Upper lobe of left lung (tissue), 6 donors: ENCODE measurements around the gene FOXO3. TPM values are rescaled to one million over a fixed set of nuclear protein-coding genes. Genes with fewer than 3 reads are reported as not detected.

ENCODE experiments used
- ATAC-seq, 2 donors: fragments of 200-7000 bp; cut with Tn5 transposase; one replicate each; pipeline ENCODE4 v1.9.1; 2022; ENCODE audit warnings: mild to moderate bottlenecking in 2 of 2, moderate library complexity in 2 of 2; ENCODE audit not compliant: low FRiP score in 2 of 2
- DNase-seq, 2 donors: peaks; one replicate each; pipeline ENCODE4 v3.0.0-alpha.2; 2019 to 2020
- H3K27ac ChIP-seq, 4 donors: fragments of 200-600 bp; sonication (generic); one replicate each; pipeline ENCODE4 v1.5.1; 2016 to 2019
- H3K27me3 ChIP-seq, 4 donors: fragments of 200-600 bp; sonication (generic); one replicate each; pipeline ENCODE4 v1.5.1; 2017 to 2019
- H3K36me3 ChIP-seq, 4 donors: fragments of 200-600 bp; sonication (generic); one replicate each; pipeline ENCODE4 v1.5.1; 2016 to 2019
- H3K4me1 ChIP-seq, 4 donors: fragments of 200-600 bp; sonication (generic); one replicate each; pipeline ENCODE4 v1.5.1; 2018 to 2019
- H3K4me3 ChIP-seq, 4 donors: fragments of 200-600 bp; sonication (generic); one replicate each; pipeline ENCODE4 v1.5.1; 2017 to 2019; ENCODE audit warnings: mild to moderate bottlenecking in 2 of 4, moderate library complexity in 1 of 4
- H3K9me3 ChIP-seq, 4 donors: fragments of 200-600 bp; sonication (generic); one replicate each; pipeline ENCODE4 v1.5.1; 2018 to 2019
- EP300 ChIP-seq, 4 donors: sonication (generic); formaldehyde crosslinking; IDR thresholded peaks; one replicate each; pipeline ENCODE4 v1.5.1; 2017; ENCODE audit warnings: antibody characterized with exemption in 4 of 4, control low read depth in 2 of 4
- POLR2A ChIP-seq, 4 donors: fragments of 450-650 bp; IDR thresholded peaks; one replicate each; pipeline ENCODE4 v1.5.1; 2016 to 2017; ENCODE audit warnings: antibody characterized with exemption in 4 of 4, mild to moderate bottlenecking in 2 of 4
- POLR2AphosphoS5 ChIP-seq, 2 donors: sonication (generic); formaldehyde crosslinking; IDR thresholded peaks; one replicate each; pipeline ENCODE4 v1.5.1; 2017; ENCODE audit warnings: antibody characterized with exemption in 2 of 2
- WGBS, 2 donors: methylation state at CpG; one replicate each; pipeline ENCODE4 v1.1.5; 2017 to 2018; 5-methylcytosine and 5-hydroxymethylcytosine counted together
- total RNA-seq, 6 donors: library from RNA; depleted of rRNA in 4 of 6; stranded (reverse); fragments of >200 nt in 4 of 6; gene quantifications; one replicate each; pipeline versions ENCODE4 v1.1.0 to v1.2.1, GENCODE V29; 2016 to 2021
- TF ChIP-seq, protein P1 (sequence below), 6 experiments: fragments of 450-650 bp in 4 of 6; fragments of 200-600 bp in 2 of 6; sonication (generic) in 2 of 6; IDR thresholded peaks; one replicate each; pipeline ENCODE4 v1.5.1; 2016 to 2019; ENCODE audit warnings: antibody characterized with exemption in 6 of 6
- donor health status: DM: no; HTN: no; CAD: no; lungs with moderate emphysema.
- donor health status: DM: no; HTN: yes; CAD: no; lungs with severe emphysema.

Gene FOXO3
- total RNA-seq, 6 donors from 2014 or later = 52.6 to 101 (median 71.9) TPM

DNA sequence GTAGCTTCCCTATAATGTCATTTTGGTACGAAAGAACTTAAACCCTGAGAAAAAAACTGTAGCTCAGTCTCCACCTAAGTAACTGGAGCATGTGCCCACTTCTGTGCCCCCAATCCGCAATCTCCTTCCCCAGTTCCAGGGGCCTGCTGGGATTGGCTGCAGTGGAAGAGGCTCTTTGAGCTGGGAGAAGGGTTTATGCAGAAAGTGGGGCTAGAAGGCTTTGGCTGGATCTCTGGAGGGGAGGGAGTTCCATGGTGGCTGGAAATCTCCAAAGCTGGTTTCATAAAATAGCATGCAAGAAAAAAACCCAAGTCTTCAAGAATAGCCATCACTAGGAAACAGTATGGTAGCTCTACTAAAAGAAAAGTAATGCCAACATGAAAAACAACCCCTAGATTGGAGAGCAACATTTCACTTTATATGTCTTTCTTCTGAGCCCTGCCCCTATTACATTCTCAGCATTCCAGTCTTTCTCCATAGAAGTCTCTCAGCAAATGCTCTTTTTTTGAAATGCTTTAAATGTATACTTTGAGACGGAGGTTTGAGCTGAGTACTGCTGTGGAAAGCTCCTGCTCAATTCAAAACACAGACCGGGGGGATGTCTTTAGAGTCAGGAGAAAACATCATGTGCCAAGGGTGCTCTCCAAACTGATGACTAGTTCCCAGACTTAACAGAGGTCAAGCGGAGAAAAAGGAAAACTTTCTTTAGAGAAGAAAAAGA is 36.0 kb upstream of the FOXO3 start:
- Histone ChIP-seq H3K36me3 (no peaks in the 10 kb centered on the region), H3K4me3 (no peak overlapping the region), H3K9me3 (no peaks in the 10 kb centered on the region), H3K27me3 (no peaks in the 10 kb centered on the region), H3K27ac (no peak overlapping the region), H3K4me1 (no peaks in the 10 kb centered on the region)
- WGBS, 2 donors = 79 to 82% methylated on average over 5 of the region's 5 CpGs
- DNase-seq (no peak), ATAC-seq (no peak)
- no peak for TF ChIP-seq POLR2AphosphoS5 (IDR thresholded peaks at IDR 0.05)
- no peak for TF ChIP-seq POLR2A (IDR thresholded peaks at IDR 0.05)
- TF ChIP-seq, protein P1, sequence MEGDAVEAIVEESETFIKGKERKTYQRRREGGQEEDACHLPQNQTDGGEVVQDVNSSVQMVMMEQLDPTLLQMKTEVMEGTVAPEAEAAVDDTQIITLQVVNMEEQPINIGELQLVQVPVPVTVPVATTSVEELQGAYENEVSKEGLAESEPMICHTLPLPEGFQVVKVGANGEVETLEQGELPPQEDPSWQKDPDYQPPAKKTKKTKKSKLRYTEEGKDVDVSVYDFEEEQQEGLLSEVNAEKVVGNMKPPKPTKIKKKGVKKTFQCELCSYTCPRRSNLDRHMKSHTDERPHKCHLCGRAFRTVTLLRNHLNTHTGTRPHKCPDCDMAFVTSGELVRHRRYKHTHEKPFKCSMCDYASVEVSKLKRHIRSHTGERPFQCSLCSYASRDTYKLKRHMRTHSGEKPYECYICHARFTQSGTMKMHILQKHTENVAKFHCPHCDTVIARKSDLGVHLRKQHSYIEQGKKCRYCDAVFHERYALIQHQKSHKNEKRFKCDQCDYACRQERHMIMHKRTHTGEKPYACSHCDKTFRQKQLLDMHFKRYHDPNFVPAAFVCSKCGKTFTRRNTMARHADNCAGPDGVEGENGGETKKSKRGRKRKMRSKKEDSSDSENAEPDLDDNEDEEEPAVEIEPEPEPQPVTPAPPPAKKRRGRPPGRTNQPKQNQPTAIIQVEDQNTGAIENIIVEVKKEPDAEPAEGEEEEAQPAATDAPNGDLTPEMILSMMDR (IDR thresholded peaks at IDR 0.05) = no peak
- no peak for TF ChIP-seq EP300 (IDR thresholded peaks at IDR 0.05)

DNA sequence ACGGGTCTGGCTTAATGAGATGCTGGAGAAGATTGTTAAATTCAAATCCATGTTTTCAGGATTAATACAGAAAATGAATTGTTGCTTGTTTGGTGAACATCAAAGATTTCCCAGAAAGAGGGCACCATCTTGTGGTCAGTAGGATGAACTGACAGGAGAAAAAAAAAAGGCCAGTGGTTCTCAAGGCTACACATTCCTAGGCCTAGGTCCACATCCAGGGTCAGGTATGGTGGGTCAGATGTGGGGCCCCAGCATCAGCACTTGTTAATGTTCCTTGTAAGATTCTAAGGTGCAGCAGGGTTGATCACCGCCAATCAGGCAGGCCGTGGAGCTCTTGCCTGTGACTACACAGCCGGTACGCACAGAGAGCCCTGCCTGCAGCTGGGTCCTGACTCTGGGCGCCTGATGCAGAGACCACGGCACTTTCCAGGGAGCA is 34.0 kb upstream of the FOXO3 start:
- no peak overlapping the region for H3K27ac ChIP-seq

DNA sequence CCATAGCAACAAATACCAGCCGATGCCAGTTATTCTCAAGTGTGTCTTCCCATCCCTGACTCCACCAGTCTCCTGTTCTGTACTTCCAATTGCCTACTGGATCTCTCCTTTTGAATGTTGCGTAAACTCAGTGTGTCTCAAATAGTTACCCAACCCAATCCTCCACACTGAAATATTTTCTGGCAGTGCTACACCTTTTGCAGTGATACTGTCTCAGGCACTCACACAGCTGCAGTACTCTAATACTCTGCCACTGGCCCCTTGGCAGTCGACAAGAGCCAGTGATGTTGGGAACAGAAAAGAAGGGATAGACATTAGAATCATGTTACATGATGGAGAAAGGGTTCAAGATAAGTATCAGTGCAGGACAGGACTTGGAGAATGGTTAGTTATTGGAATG is 31.8 kb upstream of the FOXO3 start:
- Histone ChIP-seq H3K4me1 (no peaks in the 10 kb centered on the region), H3K27ac (no peak overlapping the region), H3K9me3 (no peaks in the 10 kb centered on the region), H3K36me3 (no peaks in the 10 kb centered on the region), H3K27me3 (no peaks in the 10 kb centered on the region), H3K4me3 (no peak overlapping the region)
- ATAC-seq (no peak), DNase-seq (no peak)
- TF ChIP-seq, protein P1 (IDR thresholded peaks at IDR 0.05) = no peak
- TF ChIP-seq POLR2AphosphoS5 (IDR thresholded peaks at IDR 0.05) (no peak), EP300 (IDR thresholded peaks at IDR 0.05) (no peak), POLR2A (IDR thresholded peaks at IDR 0.05) (no peak)
- WGBS, 2 donors = 55 to 56% methylated on average over 3 of the region's 3 CpGs

More for the DNA sequence above, 34.0 kb upstream of the FOXO3 start:
- TF ChIP-seq, protein P1 (IDR thresholded peaks at IDR 0.05) = peak; percentile 49 to 89 (median 68)
- TF ChIP-seq POLR2A (IDR thresholded peaks at IDR 0.05) = no peak
- H3K4me1 ChIP-seq = no peaks in the 10 kb centered on the region
- H3K27me3 ChIP-seq = no peaks in the 10 kb centered on the region
- H3K9me3 ChIP-seq = no peaks in the 10 kb centered on the region
- ATAC-seq (peak; percentile 59 to 73), DNase-seq (no peak)
- H3K36me3 ChIP-seq = no peaks in the 10 kb centered on the region
- WGBS, 2 donors = 6 to 56% methylated on average over 1 to 2 of the region's 7 CpGs
- no peak overlapping the region for H3K4me3 ChIP-seq

DNA sequence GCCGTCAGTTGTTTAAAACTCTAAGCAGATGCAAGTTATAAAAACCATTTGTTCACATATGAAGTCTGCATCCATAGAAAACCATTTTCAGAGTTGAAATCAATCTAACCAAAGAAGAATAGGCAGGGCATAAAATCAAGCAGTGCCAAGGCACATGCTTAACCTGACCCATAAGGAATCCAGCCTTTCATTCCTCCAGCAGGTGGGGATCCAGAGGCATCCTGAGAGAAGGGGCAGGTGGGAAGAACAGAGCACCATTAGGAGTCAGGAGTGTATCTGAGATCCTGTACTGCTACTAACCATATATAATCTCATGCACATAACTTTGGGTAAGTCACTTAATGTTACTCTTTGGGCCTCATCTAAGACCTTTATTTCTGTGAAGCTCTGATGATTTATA is 29.4 kb upstream of the FOXO3 start:
- H3K4me1 ChIP-seq = no peaks in the 10 kb centered on the region
- no peak overlapping the region for H3K4me3 ChIP-seq
- ATAC-seq (no peak), DNase-seq (no peak)
- no peak overlapping the region for H3K27ac ChIP-seq
- no peaks in the 10 kb centered on the region for H3K27me3 ChIP-seq
- WGBS, 2 donors = 79 to 86% methylated on average over 1 of the region's 1 CpG
- H3K36me3 ChIP-seq = no peaks in the 10 kb centered on the region
- H3K9me3 ChIP-seq = no peaks in the 10 kb centered on the region
- TF ChIP-seq POLR2AphosphoS5 (IDR thresholded peaks at IDR 0.05) = no peak
- no peak for TF ChIP-seq EP300 (IDR thresholded peaks at IDR 0.05)
- no peak for TF ChIP-seq POLR2A (IDR thresholded peaks at IDR 0.05)
- TF ChIP-seq, protein P1 (IDR thresholded peaks at IDR 0.05) = no peak
